Brain pericyte (primary cell): Measurements from ENCODE around the gene RCBTB2.

ENCODE experiments used
- DNase-seq: peaks from one replicate; pipeline ENCODE4 v3.0.0-alpha.2; 2012; ENCODE audit warnings: low read depth, low spot score

The RCBTB2 gene

GRCh38 chr13:48563626-48564025, 30.7 kb upstream of the RCBTB2 start:
- DNase-seq, result no peak

GRCh38 chr13:48562296-48563066, 29.6 kb upstream of the RCBTB2 start:
- DNase-seq, result no peak

GRCh38 chr13:48561466-48562235, 28.8 kb upstream of the RCBTB2 start:
- no peak for DNase-seq

- DNase-seq, result no peak
Measured at GRCh38 chr13:48560657-48561337, 27.9 kb upstream of the RCBTB2 start.

GRCh38 chr13:48559638-48560320, 26.9 kb upstream of the RCBTB2 start:
- DNase-seq, result no peak

GRCh38 chr13:48556817-48557216, 23.9 kb upstream of the RCBTB2 start:
- no peak for DNase-seq

GRCh38 chr13:48555441-48555840, 22.6 kb upstream of the RCBTB2 start:
- no peak for DNase-seq

GRCh38 chr13:48551329-48551728, 18.4 kb upstream of the RCBTB2 start:
- no peak for DNase-seq

- no peak for DNase-seq
Measured at GRCh38 chr13:48549658-48550057, 16.8 kb upstream of the RCBTB2 start.

- DNase-seq, result no peak
Measured at GRCh38 chr13:48547663-48548092, 14.8 kb upstream of the RCBTB2 start.

- no peak for DNase-seq
Measured at GRCh38 chr13:48545608-48546007, 12.7 kb upstream of the RCBTB2 start.

GRCh38 chr13:48542581-48543341, 9.9 kb upstream of the RCBTB2 start:
- no peak for DNase-seq

GRCh38 chr13:48542138-48542537, 9.3 kb upstream of the RCBTB2 start:
- no peak for DNase-seq

GRCh38 chr13:48539550-48539949, 6.7 kb upstream of the RCBTB2 start:
- no peak for DNase-seq

- DNase-seq, result no peak
Measured at GRCh38 chr13:48536621-48537250, 3.9 kb upstream of the RCBTB2 start.

- no peak for DNase-seq
Measured at GRCh38 chr13:48535766-48536165, 2.9 kb upstream of the RCBTB2 start.

- DNase-seq, result no peak
Measured at GRCh38 chr13:48534911-48535501, 2.1 kb upstream of the RCBTB2 start.

GRCh38 chr13:48533961-48534600, 1.2 kb upstream of the RCBTB2 start:
- DNase-seq, result no peak

- no peak for DNase-seq
Measured at GRCh38 chr13:48532256-48532505, 699 bp downstream of the RCBTB2 start.
